GM21576 (cell line): Measurements from ENCODE around the gene ACSS3.
"Not testable (repeated sequence)": the region's sequence is repeated elsewhere in the genome, so short reads cannot be mapped to it uniquely, and the experiment has no call there.

Experiments
- ATAC-seq: cut with Tn5 transposase; IDR thresholded peaks from one replicate; pipeline ENCODE4 v1.9.1; 2021; ENCODE audit warnings: mild to moderate bottlenecking, moderate library complexity; ENCODE audit not compliant: unreplicated experiment

ACSS3 gene

DNA sequence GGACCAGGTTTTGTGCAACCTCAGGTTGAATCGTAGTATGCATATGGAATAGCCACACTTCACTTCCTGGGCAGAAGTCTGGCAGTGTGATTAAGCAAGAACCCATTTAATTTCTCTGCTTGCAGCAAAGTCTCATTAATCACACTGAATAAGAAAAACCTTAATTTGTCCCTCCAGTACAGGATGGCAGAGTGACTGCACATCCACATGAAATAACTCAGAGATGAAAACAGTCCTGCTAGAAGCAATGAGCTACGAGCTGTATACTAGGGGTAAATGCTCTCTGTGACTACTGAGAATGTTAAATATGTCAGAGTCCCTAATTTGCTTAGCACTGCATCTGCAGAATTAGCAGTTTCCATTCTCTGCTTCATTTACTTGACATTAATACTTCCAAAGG lies 88.9 kb downstream of the ACSS3 start:
- no peak for ATAC-seq

DNA sequence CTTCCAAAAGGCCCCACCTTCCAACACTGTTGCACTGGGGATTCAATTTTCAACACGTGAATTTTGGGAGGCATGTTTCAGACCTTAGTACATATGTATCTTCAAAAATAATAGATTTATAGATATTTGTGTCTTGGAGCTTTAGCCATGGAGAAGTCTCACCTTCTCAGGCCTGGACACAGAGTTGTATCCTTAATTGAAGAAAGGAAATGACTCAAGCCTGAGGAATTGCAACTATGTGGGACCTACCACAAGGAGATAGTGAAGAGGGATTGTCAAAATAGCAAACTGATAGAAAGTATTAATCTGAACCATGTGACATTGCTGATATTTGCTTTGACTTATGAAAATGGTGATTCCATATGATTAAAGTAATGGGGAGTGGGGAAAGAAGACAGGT lies 89.8 kb downstream of the ACSS3 start:
- ATAC-seq = no peak

DNA sequence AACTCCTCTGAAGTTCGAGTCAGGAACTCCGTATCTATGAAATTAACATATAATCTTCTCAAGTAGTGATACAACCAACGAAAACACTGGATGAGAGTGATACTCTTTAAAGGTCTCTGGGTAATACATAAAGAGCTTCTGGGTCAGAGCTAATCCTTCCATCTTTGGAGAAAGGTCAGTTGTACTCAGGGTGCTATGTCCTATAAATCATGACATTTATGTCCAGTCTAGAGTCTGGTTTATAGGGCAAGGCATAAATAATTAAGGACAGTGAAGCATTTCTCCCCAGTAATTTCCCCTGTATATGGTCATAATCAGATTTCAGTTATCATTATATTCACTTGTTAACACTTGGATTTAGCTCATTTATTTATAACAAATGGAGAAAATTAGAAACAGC lies 90.6 kb downstream of the ACSS3 start:
- ATAC-seq = no peak

DNA sequence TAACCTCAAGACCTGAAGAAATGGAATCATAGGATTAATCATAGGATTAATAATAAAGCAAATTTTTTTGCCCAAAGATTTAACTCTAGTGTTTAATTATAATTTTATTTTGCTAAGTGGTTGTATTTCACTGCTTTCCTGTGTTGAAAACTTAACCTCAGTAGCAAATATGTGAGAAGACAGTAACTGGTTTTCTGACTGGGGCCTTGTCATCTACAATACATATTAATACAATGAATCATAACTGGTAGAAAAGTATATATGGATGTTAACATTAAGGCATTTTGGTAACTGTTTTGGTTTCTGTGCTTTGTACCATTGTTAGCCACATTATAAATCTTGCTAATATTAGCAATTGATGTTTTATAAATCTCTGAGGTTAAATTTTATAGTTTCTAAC lies 92.2 kb downstream of the ACSS3 start:
- no peak for ATAC-seq

DNA sequence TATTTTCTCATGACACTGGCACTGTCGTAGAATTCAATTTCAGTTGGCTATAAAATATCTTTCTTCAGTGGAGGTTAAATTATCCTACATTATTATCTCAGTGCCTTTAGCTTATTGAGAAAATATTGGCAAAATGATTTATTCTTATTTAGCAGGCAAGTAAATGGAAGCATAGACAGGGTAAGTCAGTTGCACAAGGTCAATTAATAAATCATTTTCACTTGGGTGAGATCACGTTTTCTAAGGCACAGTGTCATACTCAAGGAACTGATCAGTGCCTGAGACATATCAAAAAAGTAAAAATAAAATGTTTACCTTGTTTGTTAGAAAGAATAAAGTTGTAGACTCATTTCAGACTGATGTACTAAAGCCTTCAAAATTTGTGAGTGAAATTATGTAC lies 95.0 kb downstream of the ACSS3 start:
- ATAC-seq = no peak

DNA sequence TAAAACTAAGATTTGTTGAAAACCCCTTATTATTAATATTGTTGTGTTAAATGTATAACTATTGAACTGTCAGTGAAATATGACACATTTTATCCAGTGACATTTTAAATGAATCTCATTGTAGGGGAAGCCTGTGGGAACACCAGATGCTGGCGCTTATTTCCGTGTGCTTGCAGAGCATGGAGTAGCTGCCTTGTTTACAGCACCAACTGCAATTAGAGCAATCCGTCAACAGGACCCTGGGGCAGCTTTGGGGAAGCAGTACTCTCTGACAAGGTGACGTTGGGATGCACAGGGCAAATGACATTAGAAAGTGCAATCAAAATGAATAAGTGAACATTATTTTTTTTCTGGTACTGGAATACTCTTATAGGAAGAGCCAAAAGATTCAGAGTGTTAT lies 96.8 kb downstream of the ACSS3 start:
- no peak for ATAC-seq

DNA sequence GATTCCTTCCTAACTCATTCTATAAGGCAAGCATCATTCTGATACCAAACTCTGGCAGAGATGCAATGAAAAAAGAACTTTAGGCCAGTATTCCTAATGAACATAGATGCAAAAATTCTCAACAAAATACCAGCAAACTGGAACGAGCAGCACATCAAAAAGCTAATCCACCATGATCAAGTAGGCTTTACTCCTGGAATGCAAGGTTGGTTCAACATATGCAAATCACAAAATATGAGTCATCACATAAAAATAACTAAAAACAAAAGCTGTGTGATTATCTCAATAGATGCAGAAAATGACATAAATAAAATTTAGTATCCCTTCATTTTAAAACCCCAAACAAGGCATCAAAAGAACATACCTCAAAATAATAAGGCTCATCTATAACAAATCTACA lies 98.9 kb downstream of the ACSS3 start:
- ATAC-seq = no peak

DNA sequence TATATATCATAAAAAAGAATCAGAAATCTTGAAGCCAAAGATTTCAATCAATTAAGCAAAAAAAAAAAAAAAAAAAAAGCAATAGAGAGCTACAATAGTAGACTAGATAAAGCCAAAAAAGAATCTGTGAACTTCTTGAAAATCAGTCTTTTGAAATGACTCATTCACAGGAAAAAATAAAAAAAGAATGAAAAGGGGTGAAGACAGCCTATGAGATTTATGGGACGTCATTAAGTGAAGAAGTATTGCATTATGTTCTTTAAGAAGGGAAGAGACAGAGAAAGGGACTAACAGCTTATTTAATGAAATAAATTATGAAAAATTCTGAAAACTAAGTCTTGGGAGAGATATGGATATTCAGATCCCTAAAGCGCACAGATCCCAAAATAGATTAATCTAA lies 103.8 kb downstream of the ACSS3 start:
- ATAC-seq = no peak

DNA sequence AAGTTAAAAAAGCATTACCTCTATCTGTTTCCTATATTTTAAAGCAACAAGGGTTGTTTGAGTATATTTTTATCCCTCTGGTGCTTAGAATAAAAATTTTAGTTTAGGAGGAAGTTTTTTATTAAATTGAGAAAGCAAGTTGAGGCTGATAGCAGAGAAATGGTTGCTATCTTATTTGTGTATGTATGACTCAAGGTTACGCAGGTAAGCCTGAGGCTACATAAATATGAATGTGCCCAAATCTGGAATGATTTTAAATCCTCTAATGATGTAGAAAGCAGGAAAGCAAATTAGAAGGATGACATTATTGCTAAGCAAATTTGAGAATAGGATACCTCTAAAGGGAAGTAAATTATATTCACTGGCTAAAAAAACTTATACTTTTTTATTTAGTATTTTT lies 109.8 kb downstream of the ACSS3 start:
- ATAC-seq = no peak

DNA sequence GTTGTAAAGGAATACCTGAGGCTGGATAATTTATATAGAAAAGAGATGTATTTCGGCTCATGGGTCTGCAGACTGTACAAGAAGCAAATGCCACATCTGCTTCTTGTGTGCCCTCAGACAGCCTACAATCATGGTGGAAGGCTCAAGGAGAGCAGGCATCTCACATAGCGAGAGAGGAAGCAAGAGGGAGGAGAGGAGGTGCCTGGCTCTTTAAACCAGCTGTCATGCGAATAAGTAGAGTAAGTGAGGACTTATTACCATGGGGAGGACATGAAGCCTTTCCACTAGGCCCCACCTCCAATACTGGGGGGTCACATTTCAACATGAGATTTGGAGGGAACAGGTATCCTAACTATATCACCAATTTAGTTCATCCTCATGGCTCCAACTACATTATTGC lies 118.7 kb downstream of the ACSS3 start:
- ATAC-seq = no peak

DNA sequence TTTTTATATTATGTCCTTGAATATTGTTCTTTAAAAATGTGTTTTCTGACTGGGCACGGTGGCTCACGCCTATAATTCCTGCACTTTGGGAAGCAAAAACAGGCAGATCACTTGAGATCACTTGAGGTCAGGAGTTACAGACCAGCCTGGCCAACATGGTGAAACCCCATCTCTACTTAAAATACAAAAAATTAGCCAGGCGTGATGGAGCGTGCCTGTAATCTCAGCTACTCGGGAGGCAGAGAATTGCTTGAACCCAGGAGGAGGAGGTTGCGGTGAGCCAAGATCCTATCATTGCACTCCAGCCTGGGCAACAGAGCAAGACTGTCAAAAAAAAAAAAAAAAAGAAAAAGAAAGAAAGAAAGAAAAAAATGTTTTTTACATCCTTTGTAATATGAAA lies 122.7 kb downstream of the ACSS3 start:
- ATAC-seq = not testable (repeated sequence)

DNA sequence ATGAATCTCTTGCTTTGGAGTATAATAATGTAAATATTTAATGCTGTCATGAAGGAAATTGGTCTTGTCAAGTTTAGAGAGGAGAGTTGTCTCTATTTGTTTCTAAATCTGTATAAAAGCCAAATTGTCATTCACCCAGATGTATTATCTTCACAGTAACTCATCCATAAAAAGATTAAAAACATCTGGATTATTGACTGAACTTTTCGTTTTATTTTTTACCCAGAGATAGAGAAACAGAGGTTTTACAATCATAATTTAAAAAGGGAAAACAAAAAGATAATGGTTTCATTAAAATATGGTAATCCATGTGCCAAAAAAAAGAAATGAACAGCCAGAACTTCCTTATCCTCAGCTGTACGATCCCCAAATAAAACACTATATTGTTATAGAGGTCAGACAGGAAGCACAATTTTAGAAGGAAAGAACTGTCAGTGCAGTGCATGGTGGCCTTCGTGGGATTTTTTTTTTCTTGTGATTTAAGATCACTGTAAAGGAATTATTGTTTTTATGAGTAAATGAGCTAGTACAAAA lies 125.9 kb downstream of the ACSS3 start:
- ATAC-seq = no peak

DNA sequence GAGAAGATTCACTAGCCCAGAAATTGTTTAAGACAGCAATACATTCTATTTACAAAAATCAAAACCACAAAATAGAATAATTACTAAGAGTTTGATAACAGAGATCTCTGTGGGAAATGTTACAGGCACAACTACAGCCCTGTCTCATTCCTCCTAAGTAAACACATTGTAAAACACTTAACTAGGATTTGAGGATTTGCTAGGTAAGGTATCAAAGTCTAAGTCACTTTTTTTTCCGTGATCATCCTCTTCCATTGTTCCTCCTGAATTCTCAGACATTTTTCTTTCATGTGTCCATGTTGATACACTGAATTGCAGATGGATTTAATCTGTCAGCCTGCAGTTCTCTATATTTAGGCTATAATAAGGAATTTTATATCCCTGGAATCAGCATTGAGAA lies 127.5 kb downstream of the ACSS3 start:
- no peak for ATAC-seq

DNA sequence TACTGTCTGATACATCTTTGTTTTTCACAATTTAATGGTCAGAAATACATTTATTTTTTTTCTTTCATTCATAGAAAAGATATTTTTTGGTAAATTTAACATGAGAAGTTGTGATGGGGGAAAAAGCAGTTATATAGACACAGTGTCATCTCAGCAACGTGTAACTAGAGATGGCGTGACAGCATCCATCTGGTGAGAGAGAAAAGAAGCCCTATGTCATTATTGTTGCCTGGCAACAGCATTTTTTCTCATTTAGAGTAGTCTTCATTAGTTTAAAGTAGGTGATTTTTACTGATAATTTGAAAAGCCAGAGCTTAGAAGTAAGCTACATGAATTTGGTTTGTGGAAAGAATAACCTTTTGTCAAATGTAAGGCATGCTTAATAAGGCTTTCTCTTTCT lies 128.6 kb downstream of the ACSS3 start:
- no peak for ATAC-seq

DNA sequence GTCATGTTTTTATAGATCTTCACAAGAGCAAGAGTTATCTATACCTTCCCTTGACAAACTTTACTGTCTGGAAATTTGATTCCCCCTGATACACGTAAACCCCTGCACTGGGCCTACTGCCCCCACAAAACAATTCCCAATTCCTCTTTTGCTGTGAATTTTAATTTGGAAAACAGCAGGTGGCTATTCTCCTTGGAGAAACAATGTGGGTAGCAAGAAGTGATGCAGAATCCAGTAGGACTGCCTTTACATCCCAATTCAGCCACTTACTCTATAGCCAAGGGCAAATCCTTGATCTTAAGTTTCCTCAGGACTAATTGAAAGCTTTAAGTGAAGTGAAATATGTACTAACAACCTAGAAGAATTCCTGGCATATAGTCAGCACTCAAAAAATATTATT lies 129.3 kb downstream of the ACSS3 start:
- ATAC-seq = no peak

DNA sequence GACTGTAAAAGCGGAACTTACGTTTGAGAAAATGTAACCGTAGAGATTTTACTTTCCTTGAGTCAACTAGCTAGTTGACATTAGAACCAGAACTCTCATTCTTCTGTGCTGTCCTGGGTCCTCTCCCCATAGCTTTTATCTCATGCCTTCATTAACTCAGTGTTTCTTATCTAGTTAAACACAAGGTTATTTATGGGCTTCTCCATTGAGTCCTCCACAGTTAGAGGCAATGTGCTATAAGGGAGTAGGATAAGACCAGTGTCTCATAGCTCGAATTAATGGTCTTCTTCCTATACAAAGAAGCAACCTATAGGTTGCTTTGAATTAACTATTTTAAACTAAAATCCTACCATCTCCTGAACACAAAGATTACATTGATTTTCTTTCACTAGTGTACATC lies 129.8 kb downstream of the ACSS3 start:
- no peak for ATAC-seq

DNA sequence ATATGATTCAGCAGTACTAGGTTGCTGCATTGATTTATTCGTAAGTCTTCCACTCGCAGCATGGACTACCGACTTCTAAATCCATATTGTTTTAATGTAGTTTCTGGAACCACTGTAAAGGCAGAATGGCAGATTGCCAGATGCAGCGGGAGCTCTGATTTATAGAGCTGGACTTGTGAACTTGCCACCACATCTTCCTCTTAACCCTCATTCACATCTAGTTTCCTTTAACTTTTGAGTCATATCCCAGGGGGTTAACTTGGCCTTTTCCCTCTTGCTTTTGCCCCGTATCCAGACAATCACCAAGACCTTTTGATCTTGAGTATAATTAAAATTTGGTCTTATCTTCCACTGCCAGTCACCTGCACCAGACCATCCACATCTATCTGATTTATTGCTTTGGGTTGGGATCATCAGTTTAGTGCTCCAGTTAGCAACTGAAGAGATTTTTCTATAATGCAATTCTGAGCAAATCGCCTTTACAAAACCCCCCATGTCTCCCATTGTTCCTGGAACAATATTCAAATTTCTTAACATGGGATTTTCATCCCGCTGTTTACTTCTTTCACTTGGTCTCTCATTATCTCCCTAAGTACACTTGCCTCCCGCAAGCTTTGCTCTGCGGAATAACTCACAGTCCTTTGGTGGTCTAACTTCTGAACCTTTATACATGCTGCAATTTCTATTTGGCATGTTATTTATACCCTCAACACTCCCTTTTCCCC lies 130.5 kb downstream of the ACSS3 start:
- no peak for ATAC-seq

DNA sequence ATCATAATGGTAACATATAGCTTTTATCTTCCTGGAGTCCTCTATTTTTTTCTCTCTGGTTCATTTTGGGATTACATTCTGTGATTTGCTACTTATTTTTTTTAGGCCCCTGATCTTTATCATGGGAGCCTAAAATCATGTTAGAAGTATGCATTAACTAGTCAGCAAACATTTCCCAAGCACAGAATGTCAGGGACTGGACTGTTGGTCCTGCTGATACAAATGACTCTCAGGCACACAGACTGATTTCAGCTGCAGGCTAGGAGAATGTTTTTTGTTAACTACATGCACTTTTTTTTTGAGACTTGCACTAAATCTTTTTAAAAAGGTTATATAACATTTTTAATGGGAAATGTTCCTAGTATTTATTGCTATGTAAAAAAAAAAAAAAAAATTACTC lies 131.1 kb downstream of the ACSS3 start:
- ATAC-seq = no peak

DNA sequence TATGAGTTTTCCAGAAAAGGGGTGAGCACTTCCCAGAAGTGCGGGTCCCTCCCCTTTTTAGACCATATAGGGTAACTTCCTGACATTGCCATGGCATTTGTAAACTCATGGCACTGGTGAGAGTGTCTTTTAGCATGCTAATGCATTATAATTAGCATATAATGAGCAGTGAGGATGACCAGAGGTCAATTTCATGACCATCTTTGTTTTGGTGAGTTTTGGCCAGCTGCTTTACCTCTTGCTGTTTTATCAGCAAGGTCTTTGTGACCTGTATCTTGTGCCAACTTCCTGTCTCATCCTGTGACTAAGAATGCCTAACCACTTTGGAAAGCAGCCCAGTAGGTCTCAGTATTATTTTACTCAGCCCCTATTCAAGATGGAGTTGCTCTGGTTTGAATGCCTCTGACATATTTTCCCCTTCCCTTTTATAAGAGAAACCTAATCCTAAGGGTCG lies 131.9 kb downstream of the ACSS3 start:
- ATAC-seq = not testable (repeated sequence)

DNA sequence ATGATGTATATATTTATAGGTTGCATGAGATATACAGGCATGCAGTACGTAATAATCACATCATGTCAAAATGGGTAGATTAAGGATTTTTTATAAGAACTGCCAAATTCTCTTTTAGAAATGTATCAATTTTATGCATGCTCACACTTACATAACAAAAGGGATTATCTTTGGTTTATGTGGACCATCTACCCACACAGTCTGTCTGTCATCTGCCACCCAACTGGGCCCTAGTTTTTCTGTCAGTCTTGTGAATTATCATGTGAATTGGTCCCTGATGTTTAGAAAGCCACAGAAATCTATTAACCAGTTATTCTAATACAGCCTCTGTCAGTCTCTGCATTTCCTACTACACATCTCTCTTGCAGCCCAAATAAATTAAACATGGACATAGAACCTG lies 133.4 kb downstream of the ACSS3 start:
- no peak for ATAC-seq

DNA sequence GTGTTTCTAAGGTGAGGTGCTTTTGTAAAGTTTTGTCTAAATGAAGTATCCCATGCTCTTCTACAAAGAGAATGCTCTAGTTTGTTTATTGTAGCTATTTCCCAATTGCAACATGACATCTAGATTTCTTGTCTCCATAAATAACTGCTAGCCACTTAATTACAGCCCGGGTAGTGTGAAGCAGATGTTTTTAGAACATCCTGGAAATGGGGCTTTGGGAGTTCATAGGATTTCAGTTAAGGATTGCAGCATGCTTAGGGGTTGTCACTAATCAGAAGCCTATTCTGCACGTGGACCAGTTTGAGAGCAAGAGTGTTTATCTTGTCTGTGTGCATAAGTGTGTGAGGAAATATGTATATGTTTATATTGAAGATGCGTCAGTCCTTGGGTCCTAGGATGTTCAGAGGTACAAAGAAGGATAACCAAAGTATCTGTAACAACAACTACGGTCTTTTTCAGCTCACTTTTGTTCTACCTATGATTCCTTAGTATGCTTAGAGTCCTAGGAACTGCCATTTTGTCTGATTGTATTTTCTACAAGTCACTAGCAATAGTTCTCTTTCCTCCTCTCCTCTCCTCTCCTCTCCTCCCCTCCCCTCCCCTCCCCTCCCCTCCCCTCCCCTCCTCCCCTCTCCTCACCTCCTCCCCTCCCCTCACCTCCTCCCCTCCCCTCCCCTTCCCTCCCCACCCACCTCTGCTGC lies 135.3 kb downstream of the ACSS3 start:
- no peak for ATAC-seq

DNA sequence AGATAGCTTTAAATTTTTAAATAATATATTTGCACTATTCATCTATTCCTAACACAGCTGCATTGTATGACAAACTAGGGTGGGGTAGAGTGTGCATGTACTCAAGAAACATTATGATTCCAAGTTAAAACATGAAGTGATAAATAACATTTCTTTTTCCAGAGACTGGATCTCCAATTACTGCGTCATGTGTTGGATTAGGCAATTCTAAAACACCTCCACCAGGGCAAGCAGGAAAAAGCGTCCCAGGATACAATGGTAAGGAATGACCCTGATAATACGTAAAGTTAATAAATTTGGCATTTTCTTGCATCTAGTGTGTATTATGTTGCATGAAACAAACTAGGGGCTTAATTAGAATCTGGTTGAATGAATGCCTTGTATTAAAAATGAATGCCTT lies 138.9 kb downstream of the ACSS3 start:
- no peak for ATAC-seq
